ENCODE measurements around the gene STAT5B.

DNA sequence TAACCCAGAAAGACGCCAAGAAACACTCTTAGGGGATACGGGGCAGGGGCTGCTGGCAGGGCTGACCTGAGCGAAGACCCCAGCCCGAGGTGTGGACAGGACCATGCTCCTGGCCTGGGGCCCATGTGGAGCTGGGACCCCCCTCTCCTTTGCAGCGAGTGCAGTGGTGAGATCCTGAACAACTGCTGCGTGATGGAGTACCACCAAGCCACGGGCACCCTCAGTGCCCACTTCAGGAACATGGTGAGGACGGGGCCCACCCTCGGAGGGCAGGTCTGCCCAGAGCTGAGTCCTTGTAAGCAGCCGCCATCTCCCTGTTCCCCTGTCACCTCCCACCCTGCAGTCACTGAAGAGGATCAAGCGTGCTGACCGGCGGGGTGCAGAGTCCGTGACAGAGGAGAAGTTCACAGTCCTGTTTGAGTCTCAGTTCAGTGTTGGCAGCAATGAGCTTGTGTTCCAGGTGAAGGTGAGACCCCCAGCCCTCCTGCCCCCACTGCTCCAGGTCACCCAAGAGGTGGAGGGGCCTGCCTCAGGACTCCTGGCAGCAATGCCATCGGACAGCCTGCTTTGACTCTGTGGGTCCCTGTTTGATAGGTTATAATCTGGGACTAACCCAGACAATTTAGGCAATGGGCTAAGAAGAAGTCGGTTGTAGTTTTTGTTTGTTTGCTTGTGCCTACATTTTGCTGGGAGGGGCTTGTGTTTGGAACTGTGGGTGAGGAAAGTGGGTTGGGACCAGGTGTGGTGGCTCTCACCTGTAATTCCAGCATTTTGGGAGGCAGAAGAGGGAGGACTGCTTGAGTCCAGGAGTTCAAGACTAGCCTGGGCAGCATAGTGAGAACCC lies 28.2 kb upstream of the STAT5B start:
- TF ChIP-seq, protein P1, sequence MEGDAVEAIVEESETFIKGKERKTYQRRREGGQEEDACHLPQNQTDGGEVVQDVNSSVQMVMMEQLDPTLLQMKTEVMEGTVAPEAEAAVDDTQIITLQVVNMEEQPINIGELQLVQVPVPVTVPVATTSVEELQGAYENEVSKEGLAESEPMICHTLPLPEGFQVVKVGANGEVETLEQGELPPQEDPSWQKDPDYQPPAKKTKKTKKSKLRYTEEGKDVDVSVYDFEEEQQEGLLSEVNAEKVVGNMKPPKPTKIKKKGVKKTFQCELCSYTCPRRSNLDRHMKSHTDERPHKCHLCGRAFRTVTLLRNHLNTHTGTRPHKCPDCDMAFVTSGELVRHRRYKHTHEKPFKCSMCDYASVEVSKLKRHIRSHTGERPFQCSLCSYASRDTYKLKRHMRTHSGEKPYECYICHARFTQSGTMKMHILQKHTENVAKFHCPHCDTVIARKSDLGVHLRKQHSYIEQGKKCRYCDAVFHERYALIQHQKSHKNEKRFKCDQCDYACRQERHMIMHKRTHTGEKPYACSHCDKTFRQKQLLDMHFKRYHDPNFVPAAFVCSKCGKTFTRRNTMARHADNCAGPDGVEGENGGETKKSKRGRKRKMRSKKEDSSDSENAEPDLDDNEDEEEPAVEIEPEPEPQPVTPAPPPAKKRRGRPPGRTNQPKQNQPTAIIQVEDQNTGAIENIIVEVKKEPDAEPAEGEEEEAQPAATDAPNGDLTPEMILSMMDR (IDR thresholded peaks at IDR 0.05) = no peak
- no peak for TF ChIP-seq POLR2A (IDR thresholded peaks at IDR 0.05)
